Measurements from ENCODE around the gene SOX6. TPM values are rescaled to one million over a fixed set of nuclear protein-coding genes. Genes with fewer than 3 reads are reported as not detected.

The SOX6 gene
- polyA plus RNA-seq, 1 of the 3 experiments (the other 2 are of a cell fraction), result 0.03 TPM

GRCh38 chr11:16001044-16001568 lies 355.2 kb downstream of the SOX6 start:
- Histone ChIP-seq H2AFZ (ENCODE audit: low read depth) (no peak overlapping the region), H4K20me1 (ENCODE audit: insufficient read depth) (no peaks in the 10 kb centered on the region), H3K79me2 (ENCODE audit: insufficient read depth) (no peaks in the 10 kb centered on the region), H3K4me3 (ENCODE audit: low read depth in 2 of 2, low read length in 1 of 2) (no peak overlapping the region), H3K27ac (ENCODE audit: low read depth in 2 of 2, low read length in 1 of 2) (no peak overlapping the region), H3F3A (replicated peaks; ENCODE audit: insufficient read depth) (peaks cover 3% of the 10 kb centered on the region), H3K9ac (no peak overlapping the region), H3K4me2 (peak overlapping the region; percentile 59), H3K27me3 (ENCODE audit: insufficient read depth) (no peaks in the 10 kb centered on the region), H3K9me2 (no peaks in the 10 kb centered on the region), H3K4me1 (ENCODE audit: control insufficient read depth in 1 of 2, insufficient read depth in 2 of 2, low read depth in 1 of 2, low read length in 1 of 2) (peaks cover 0 to 16% of the 10 kb centered on the region in 2 experiments; a peak in 1 of 4 replicates), H3K36me3 (replicated peaks in 1 of 2; ENCODE audit: control insufficient read depth in 1 of 2, insufficient read depth in 2 of 2, low read length in 1 of 2) (no peaks in the 10 kb centered on the region), H3K9me3 (no peaks in the 10 kb centered on the region)
- no peak for DNase-seq
- no peak for TF ChIP-seq YY1 (IDR thresholded peaks at IDR 0.05; ENCODE audit: low read depth)
- TF ChIP-seq MXI1 (IDR thresholded peaks at IDR 0.05; ENCODE audit: low read depth, low read length), result no peak
- TF ChIP-seq NFIC (IDR thresholded peaks at IDR 0.05; ENCODE audit: borderline replicate concordance), result no peak
- TF ChIP-seq MEF2A (IDR thresholded peaks at IDR 0.05; ENCODE audit: borderline replicate concordance, low read depth), result no peak
- TF ChIP-seq, protein P1, sequence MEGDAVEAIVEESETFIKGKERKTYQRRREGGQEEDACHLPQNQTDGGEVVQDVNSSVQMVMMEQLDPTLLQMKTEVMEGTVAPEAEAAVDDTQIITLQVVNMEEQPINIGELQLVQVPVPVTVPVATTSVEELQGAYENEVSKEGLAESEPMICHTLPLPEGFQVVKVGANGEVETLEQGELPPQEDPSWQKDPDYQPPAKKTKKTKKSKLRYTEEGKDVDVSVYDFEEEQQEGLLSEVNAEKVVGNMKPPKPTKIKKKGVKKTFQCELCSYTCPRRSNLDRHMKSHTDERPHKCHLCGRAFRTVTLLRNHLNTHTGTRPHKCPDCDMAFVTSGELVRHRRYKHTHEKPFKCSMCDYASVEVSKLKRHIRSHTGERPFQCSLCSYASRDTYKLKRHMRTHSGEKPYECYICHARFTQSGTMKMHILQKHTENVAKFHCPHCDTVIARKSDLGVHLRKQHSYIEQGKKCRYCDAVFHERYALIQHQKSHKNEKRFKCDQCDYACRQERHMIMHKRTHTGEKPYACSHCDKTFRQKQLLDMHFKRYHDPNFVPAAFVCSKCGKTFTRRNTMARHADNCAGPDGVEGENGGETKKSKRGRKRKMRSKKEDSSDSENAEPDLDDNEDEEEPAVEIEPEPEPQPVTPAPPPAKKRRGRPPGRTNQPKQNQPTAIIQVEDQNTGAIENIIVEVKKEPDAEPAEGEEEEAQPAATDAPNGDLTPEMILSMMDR (IDR thresholded peaks at IDR 0.05), result no peak
- TF ChIP-seq, protein P2, sequence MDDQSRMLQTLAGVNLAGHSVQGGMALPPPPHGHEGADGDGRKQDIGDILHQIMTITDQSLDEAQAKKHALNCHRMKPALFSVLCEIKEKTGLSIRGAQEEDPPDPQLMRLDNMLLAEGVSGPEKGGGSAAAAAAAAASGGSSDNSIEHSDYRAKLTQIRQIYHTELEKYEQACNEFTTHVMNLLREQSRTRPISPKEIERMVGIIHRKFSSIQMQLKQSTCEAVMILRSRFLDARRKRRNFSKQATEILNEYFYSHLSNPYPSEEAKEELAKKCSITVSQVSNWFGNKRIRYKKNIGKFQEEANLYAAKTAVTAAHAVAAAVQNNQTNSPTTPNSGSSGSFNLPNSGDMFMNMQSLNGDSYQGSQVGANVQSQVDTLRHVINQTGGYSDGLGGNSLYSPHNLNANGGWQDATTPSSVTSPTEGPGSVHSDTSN (IDR thresholded peaks at IDR 0.05), result no peak
- no peak for TF ChIP-seq REST (IDR thresholded peaks at IDR 0.05; ENCODE audit: low read depth, low read length)
- no peak for TF ChIP-seq SIN3A (IDR thresholded peaks at IDR 0.05; ENCODE audit: borderline replicate concordance, low read depth, low read length)
- ChIA-PET CTCF (interaction anchor here (1.9 kb wide), 1 partner anchor 13 kb away, joined by 5 read pairs; no protein-coding TSS in a partner anchor), POLR2A (no interaction called here)
- WGBS (ENCODE audit: low lambda C conversion rate), result 58% methylated on average over 4 of the region's 4 CpGs

- CTCF ChIA-PET, result no interaction called here
- no peaks in the 10 kb centered on the region for H3K79me2 ChIP-seq (ENCODE audit: insufficient read depth)
- POLR2A ChIA-PET, result no interaction called here
- no peak overlapping the region for H3K9ac ChIP-seq
- 33% methylated on average over 1 of the region's 1 CpG for WGBS (ENCODE audit: low lambda C conversion rate)
- no peaks in the 10 kb centered on the region for H3K36me3 ChIP-seq (replicated peaks in 1 of 2; ENCODE audit: control insufficient read depth in 1 of 2, insufficient read depth in 2 of 2, low read length in 1 of 2)
- H4K20me1 ChIP-seq (ENCODE audit: insufficient read depth), result no peaks in the 10 kb centered on the region
- no peaks in the 10 kb centered on the region for H3K9me3 ChIP-seq
- no peak overlapping the region; the same call in 1 of the 2 replicates for H2AFZ ChIP-seq (ENCODE audit: low read depth)
- no peak overlapping the region for H3K4me2 ChIP-seq
- peaks cover 0 to 16% of the 10 kb centered on the region in 2 experiments; a peak in 1 of 4 replicates for H3K4me1 ChIP-seq (ENCODE audit: control insufficient read depth in 1 of 2, insufficient read depth in 2 of 2, low read depth in 1 of 2, low read length in 1 of 2)
- peaks cover 3% of the 10 kb centered on the region for H3F3A ChIP-seq (replicated peaks; ENCODE audit: insufficient read depth)
- no peak for DNase-seq
- no peaks in the 10 kb centered on the region for H3K9me2 ChIP-seq
- H3K27ac ChIP-seq (ENCODE audit: low read depth in 2 of 2, low read length in 1 of 2), result no peak overlapping the region
- H3K4me3 ChIP-seq (ENCODE audit: low read depth in 2 of 2, low read length in 1 of 2), result no peak overlapping the region
- no peaks in the 10 kb centered on the region for H3K27me3 ChIP-seq (ENCODE audit: insufficient read depth)
- no peak for TF ChIP-seq POLR2AphosphoS5 (IDR thresholded peaks at IDR 0.05; ENCODE audit: low read depth, low read length)
- TF ChIP-seq RXRA (IDR thresholded peaks at IDR 0.05; ENCODE audit: borderline replicate concordance, low read depth), result no peak
- TF ChIP-seq REST (IDR thresholded peaks at IDR 0.05; ENCODE audit: low read depth, low read length), result no peak
- no peak for TF ChIP-seq RFX5 (IDR thresholded peaks at IDR 0.05; ENCODE audit: low read length)
- TF ChIP-seq JUND (IDR thresholded peaks at IDR 0.05), result no peak
- no peak for TF ChIP-seq EZH2phosphoT487 (IDR thresholded peaks at IDR 0.05; ENCODE audit: borderline replicate concordance, low read depth)
- TF ChIP-seq, protein P3, sequence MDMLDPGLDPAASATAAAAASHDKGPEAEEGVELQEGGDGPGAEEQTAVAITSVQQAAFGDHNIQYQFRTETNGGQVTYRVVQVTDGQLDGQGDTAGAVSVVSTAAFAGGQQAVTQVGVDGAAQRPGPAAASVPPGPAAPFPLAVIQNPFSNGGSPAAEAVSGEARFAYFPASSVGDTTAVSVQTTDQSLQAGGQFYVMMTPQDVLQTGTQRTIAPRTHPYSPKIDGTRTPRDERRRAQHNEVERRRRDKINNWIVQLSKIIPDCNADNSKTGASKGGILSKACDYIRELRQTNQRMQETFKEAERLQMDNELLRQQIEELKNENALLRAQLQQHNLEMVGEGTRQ (IDR thresholded peaks at IDR 0.05; ENCODE audit: borderline replicate concordance, low read depth, low read length), result no peak
- no peak for TF ChIP-seq ELF1 (IDR thresholded peaks at IDR 0.05)
- no peak for TF ChIP-seq FOXJ3 (CRISPR knock-in tag; IDR thresholded peaks at IDR 0.05)
- no peak for TF ChIP-seq GABPA (IDR thresholded peaks at IDR 0.05; ENCODE audit: low read depth)
Measured at GRCh38 chr11:16000065-16000464, 356.3 kb downstream of the SOX6 start.

All from SK-N-SH (cell line).